Measurements from ENCODE around the gene SIVA1.

Gene SIVA1

DNA sequence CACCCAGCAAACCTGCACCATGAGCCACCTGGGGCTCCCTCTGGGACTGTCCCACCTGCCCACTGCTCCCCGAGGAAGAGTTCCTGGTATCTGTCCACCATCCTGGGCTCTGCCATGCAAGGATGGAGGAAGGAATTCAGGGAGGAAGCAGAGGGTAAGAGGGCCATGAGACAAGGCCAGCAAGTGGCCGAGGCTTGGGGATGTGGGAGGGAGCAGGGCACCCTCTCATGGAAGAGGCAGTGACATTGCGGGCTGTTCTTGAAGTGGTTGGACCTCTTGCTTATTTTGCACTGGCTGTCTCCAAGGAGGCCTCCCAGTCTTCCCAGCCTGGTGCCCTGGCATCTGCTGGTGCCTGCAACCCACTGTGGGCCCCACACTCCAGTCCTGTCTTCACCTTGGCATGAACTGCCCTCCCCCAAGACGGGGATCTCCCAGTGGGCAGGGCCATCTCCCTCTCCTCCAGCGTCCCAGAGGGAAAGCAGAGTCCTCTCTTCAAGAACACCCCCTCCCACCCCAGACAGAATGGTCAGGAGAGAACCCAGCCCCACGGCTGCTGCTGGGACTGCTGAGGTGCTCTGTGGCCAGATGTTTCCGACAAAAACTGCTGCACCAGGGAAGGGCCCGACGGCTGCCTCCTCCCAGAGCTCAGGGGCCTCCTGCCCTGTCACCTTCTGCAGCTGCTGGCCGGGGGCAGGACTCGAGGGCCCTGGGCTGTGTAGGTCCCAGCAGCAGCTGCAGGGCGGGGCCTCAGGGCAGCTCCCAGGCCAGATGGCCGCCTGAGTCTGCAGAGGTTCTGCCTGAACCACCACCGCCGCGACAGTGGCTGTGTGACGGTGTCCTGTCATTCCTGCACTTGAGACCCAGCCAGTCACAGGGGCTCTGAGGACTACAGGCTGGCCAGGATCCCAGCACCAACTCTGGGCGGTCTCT, 44.4 kb downstream of the SIVA1 start:
- DNase-seq (ENCODE audit: low read depth), result no peak

DNA sequence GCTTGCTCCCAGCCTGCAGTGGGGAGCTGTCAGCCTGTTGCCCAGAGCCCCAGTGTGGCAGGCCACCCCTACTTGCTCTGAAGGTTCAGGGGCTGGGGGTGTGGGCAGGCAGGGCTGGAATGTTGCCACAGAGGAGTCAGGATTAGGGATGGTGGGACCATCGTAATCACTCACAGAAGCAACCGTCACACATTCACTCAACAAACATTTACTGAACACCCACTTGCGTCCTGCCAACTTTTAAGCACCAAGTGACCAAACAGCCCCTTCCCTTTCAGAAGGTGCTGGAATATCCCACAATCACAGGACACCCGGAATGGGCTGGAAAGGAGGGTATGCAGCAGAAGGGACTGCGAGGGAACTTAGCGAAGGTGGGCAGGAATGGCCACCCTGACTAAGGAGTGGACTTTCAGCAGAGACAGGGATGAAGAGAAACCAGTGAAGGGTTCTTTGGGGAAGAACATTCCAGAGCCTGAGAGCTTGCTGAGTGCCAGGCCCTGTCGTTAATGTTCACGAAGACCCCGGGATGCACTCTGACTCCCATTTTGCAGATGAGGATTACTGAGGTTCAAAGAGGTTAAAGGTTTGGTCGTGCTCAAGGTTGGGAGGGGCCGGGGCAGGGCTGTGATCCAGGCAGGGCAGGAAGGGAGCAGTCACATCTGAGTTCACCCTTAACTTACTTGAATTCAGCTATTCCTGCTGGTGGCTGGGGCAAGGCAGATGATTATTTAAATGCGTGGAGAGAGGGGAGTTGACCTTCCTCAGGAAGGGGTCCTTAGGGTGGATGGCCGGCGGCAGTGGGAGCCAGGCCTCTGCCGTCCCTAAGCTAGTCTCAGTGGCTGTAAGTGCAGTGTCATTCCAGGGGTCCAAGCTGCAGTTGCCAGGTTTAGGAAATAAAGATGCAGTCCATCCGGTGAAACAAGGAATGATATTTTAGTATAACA, 45.6 kb downstream of the SIVA1 start:
- no peak for DNase-seq (ENCODE audit: low read depth)

DNA sequence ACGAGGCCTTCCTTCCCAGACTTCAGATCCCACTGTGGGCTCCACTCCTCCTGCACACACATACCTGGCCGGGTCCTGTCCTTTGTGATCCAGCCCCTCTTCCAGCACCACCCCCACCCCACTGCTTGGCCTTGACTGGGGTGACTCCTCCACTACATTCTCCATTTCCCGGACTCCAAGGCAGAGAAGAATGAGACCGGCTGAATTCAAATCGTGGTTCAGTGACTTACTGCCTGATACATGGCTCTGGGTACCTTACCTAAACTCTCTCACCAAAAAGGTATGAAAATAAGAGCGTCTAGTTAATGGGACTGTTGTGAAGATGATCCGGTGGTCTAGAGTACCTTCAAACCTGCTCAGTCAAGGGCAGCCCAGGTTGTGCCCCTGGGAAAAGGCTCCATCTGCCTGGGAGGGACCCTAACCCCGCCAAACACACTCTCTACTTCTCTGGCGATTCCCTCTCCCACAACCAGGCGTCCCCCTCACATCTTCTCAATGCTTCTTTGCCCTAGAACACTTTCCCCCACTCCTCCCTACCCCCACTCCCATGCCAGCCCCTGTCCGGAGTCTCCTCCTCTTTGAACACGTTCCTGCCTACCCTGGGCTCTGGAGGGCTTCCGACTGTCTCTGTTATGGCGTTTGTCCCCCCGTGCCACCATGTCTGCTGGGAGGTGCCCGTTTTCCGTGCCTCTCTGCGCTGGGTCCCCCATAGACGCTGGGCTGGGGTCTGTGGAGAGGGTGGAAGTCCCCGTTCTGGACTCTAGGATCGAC, 46.5 kb downstream of the SIVA1 start:
- no peak for DNase-seq (ENCODE audit: low read depth)

DNA sequence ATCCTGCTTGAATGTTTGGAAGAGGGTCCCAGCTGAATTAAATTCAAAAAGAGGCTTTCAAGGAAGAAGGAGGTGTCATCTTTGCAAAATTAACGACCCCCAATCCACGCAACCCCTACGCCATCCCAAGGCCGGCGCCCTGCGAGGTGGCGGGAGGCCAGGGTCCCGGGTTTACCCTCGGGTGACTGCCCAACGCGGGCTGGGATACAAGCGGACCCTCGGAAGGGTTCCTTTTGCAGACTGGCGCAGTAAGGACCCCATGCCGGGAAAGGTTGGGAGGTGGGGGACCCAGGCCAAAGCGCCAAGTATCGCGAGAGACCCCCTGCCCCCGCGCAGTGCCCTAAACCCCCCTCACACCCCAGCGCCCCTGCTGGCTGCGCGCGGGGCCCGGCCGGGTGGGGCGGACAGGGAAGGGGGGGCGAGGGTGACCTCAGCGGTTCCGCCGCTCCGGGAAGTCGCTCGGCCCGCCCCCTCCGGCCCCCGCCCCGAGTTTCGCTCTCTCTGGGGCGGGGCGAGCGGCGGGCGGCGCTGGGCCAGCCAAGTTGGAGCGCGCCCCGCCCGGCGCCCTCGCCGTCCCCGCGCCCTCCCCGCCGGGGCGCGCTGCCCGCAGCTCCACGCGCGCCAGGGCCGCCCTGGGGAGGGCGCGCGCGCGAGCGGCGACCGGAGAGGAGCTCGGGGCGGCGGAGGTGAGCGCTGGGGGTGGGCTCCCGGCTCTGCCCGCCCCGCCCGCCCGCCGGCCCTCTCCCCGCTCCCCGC, 47.2 kb downstream of the SIVA1 start:
- no peak for DNase-seq (ENCODE audit: low read depth)

DNA sequence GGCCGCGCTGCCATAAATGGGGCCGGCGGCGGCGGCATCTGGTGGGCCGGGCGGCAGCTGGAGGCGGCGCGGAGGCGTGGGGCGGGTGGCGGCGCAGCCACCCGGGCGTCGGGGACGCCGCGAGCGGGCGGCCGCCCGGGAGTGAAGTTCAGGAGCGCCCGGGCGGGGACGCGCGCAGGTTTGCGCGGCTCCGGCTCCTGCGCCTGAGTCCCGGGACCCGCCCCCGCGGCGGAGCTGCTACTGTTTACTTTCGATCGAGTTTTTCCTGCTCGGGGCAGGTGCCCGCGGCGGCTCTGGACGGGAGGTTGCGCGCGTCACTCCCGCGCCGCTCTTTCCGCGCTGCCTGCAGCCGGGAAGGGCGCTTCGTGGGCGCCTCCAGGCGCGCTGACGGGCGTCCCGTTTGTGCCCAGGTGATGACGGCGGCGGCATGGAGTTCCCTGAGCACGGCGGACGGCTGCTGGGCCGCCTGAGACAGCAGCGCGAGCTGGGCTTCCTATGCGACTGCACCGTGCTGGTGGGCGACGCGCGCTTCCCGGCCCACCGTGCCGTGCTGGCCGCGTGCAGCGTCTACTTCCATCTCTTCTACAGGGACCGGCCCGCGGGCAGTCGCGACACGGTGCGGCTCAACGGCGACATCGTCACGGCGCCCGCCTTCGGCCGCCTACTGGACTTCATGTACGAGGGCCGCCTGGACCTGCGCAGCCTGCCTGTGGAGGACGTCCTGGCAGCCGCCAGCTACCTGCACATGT, 48.0 kb downstream of the SIVA1 start, which contains the start of gene ZBTB42:
Gene ZBTB42 (plus strand): TSS at position 331 of the 749 bp plus-strand sequence. CDS start 97 bp downstream, at position 428.
- no peak for DNase-seq (ENCODE audit: low read depth)

DNA sequence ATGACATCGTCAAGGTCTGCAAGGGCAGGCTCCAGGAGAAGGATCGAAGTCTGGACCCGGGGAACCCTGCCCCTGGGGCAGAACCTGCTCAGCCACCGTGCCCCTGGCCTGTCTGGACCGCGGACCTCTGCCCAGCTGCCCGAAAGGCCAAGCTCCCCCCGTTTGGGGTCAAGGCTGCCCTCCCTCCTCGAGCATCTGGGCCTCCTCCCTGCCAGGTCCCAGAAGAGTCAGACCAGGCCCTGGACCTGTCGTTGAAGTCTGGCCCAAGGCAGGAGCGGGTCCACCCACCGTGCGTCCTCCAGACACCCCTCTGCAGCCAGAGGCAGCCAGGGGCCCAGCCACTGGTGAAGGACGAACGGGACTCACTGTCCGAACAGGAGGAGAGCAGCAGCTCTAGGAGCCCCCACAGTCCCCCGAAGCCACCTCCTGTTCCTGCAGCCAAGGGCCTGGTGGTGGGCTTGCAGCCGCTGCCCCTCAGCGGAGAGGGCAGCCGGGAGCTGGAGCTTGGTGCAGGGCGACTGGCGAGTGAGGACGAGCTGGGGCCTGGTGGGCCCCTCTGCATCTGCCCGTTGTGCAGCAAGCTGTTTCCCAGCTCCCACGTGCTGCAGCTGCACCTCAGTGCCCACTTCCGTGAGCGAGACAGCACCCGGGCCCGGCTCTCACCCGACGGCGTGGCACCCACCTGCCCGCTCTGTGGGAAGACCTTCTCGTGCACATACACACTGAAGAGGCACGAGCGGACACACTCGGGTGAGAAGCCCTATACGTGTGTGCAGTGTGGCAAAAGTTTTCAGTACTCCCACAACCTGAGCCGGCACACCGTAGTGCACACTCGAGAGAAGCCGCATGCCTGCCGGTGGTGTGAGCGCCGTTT, 48.8 kb downstream of the SIVA1 start:
- no peak for DNase-seq (ENCODE audit: low read depth)

DNA sequence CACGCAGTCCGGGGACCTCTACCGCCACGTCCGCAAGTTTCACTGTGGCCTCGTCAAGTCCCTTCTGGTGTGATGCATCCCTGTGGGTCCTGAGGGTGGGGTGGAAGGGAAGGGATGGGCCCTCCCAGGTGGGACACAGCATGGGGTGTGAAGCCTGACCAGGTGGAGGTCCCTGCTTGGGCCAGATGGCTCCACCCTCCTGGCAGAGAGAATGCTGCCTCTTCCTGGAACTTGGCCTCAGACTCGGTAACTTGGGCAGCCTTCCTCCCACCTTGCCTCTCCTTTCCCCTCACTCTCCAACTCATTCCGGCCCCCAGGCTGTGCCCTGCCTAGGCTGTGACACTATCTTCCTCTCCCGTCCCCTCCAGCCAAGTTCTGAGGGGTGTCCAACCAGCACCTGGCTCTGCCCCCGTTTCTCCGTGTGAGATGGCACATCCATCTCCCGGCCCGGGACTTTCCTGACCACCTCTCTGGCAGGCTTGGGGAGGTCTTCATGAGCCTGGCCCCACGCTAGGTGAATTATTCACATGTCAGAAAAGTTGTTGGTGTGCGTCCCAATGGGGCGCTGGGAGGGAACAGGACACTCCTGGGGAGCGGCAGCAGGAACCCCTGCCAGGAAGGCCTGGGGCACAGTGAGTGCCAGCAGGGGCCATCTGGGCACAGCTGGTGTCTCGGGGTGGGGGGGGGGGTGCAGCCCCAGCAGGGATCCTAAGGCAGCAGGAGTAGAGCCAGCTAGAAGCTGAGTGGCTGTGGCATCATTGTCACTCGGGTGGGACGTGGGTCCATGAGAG, 49.6 kb downstream of the SIVA1 start:
- no peak for DNase-seq (ENCODE audit: low read depth)

DNA sequence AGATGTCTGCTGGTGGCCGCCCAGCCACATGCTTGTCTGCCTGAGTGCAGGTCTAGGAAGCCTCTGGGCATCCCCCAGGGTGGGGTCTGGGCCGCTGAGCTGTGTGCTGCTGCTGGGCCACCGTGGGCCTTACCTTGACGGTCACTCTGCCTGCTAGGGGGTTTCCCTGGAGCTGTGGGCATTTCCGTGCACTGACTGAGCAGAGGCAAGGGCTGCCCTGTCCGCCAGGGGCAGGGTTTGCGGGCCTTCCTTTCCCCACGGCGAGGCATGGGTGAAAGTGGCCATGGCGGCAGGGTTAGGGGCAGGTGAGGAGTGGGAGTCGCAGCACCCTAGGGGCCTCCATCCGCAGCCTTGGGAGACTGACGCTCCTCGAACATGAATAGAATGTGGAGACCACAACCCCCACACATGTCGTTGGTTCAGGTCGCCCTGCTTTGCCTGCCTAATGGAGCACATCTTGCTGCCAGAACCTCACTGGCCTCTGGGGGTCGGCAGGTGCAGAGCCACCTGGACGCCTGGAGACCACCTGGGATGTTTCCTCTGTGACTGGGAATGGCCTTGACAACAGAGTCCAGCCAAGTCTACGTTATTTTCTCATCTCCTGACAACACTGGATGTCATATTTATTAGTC, 50.4 kb downstream of the SIVA1 start:
- DNase-seq (ENCODE audit: low read depth), result no peak

DNA sequence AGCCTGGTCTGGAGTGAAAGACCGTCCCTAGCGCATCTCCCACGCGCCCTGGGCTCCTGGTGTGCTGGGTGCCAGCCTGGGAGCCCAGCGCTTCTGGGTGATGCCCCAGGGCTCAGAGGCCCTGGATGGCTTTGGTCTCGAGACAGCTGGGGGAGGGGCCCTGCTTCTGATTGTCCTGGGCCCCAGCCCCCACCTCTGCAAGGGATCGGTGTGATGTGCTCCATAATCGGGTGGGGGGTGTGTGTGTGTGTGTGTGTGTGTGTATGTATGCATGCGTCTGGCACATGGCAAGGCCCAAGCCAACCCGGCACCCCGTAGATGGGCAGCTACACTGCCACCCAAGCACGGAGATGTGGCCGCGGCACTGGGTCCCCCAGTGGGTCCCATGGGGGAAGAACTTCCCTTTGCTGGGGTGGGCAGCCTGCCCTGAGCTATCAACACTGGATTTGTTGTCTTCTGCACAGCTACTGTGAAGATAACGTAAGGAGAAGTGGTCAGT, 51.0 kb downstream of the SIVA1 start:
- no peak for DNase-seq (ENCODE audit: low read depth)

DNA sequence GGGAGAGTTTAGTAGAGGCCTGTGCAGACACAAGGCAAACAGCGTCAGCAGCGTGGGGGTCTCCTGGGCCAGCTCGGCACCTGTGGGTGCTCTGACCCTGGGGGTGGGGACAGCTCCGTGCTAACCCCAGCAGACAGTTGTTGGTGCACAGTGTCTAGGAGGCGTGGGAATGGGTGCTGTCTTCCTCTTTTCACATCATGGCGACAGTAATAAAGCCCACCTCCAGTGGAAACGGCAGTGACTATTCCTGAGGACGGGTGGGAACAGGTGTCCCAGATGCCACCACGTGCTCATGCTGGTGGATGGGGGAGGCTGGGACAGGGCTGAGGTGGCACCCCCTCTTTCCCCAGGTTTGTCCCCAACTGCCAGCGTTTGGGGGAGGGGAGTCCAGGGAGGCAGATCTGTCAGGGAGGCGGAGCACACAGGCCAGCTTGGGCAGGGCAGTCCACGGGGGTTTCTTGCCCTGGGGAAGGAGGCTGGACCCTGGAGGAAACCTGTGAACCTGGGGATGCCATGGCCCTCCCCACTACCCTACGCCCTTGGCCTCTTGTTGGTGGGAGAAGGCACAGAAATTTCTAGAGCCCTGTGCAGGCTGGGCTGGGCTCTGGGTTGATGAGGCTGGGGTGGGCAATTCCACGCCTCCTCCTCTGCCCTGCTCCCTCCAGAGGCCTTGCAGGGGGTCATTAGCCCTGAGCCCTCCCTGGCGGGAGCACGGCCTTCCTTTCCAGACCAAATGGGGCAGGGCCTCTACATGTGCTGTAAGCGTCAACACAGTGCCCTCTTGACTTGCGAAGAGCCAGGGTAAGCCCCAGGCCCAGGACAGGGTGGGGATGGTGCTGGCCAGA, 51.8 kb downstream of the SIVA1 start:
- DNase-seq (ENCODE audit: low read depth), result no peak

DNA sequence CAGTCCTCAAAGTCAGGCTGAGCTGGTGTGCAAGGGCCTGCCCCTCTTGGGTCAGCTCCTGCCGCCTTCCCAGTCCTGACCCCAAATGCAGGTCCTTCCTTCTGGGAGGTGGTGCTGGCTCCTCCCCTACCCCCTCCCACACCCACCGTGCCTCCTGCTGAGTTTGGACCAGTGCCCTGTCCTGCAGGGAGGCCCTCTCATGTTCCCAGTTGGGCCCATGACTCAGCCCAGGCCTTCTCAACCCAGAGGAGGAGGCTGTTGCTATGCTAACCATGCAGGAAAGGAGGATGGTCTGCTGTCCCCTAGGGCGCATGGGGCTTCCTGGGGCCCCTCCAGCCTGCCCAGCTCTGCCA, 52.4 kb downstream of the SIVA1 start:
- DNase-seq (ENCODE audit: low read depth), result peak; percentile 43

DNA sequence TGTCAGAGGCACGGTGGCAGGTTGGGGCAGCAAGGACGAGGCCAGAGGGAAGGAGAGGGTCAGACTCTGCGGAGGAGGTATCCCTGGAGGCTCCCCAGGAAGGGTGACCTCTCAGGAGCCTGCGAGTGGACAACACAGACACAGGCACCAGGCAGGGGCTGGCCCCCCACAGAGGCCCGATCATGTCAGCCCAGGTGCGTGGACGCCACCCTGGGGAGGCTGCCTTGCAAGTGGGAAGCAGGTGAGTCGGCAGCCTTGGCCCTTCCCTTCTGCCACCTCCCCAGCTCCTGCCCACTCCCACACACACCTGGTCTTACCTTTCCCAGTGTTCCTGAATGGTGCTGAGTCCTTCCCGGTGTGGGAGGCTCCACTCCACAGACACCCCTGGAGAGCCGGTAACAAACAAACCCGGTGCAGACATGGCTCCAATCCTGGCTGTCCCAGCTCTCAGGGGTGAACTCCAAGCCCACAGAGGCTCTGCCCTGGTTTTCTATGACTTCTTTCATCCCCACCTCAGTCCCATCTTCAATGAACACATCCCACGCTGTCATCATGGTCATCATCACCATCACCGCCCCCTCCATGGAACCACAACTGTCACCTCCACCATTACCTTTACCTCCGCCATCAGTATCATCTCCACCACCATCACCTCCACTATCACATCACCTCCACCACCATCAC, 53.1 kb downstream of the SIVA1 start:
- DNase-seq (ENCODE audit: low read depth), result no peak

DNA sequence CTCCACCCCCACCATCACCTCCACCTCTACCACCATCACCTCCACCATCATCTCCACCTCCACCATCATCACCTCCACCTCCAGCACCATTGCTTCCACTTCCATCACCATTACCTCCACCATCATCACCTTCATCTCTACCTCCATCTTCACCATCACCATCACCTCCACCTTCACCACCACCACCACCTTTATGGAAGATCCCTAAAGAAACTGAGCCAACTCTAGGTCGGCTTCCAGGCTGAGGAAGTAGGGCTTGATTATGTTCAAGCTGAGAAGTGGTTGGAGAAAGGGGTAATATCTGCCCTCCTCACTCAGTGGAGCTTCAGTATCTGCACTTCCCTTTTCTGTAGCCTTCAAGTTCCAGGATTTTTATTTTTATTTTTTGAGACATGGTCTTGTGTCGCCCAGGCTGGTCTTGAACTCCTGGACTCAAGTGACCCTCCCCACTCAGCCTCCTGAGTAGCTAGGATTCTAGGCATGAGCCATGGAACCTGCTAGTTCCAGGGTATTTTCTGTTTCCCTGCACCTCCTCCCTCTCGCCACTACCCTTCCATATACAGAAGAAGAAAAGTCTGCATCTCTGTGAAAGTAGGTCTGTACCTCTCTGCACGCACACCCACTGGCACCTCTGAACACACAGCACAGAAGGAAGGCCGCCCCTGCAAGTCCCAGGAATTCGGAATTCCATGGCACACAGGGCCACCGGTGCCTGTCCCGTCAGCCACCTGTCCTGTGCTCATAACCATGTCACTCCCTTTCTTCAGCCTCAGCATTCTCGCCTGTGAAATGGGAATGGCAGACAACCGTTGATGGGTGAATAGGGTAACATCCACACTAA, 53.9 kb downstream of the SIVA1 start:
- DNase-seq (ENCODE audit: low read depth), result no peak

DNA sequence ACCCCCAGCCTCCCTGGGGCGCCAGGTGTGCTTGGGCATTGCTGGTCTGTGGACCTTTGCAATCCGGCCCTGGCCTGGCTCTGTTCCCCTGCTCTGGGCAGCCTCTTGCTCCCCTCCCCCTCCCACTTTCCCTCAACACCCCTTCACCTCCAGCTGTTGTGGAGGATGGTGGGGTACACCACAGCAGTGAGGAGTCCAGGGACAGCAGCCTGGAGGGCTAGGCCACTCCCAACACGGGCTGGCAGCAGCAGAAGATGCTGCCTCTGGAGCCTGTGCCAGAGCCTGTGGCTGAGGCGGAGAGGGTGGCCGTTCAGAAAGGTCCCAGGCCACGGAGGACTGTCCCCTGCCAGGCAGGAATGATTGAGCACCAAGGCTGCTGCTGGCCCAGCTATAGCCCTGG, 55.5 kb downstream of the SIVA1 start:
- DNase-seq (ENCODE audit: low read depth), result no peak

Data from non-pigmented ciliary epithelial cell (primary cell).